H1 (cell line): ENCODE data around the gene CENPP. TPM values are rescaled to one million over a fixed set of nuclear protein-coding genes. Genes with fewer than 3 reads are reported as not detected.

Experiments used
- ATF2 ChIP-seq: IDR thresholded peaks from 2 replicates; pipeline ENCODE4 v1.6.1; 2012; ENCODE audit warnings: low read length, inconsistent platforms
- E2F6 ChIP-seq: IDR thresholded peaks from 2 replicates; pipeline ENCODE4 v1.6.1; 2012; ENCODE audit warnings: inconsistent platforms
- EGR1 ChIP-seq: IDR thresholded peaks from 2 replicates; pipeline ENCODE4 v1.6.1; 2011; ENCODE audit warnings: low read depth, low read length, borderline replicate concordance
- HDAC2 ChIP-seq, 2 experiments: fragments of 300-600 bp in 1 of 2; sonication (generic) in 1 of 2; IDR thresholded peaks; 2 replicates each; pipeline ENCODE4 v1.6.1; 2011 to 2012; ENCODE audit warnings: low read depth in 2 of 2, low read length in 2 of 2, mild to moderate bottlenecking in 2 of 2, moderate library complexity in 2 of 2, borderline replicate concordance in 1 of 2, inconsistent platforms in 1 of 2
- KDM1A ChIP-seq: fragments of 200-600, 300-600 bp; sonication (generic); IDR thresholded peaks from 2 replicates; pipeline ENCODE4 v1.7.1; 2016; ENCODE audit warnings: mild to moderate bottlenecking, low read length, borderline replicate concordance
- polyA plus RNA-seq, 7 experiments: library from polyadenylated mRNA; depleted of rRNA in 3 of 7; stranded (reverse) in 5 of 7; unstranded in 2 of 7; fragments of >200 nt in 5 of 7; fragments of 200-250 nt in 2 of 7; gene quantifications; 1 replicate in 5 of 7; 2 replicates in 1 of 7; 4 replicates in 1 of 7; pipeline versions ENCODE4 v1.2.1 to v1.2.3, GENCODE V29; 2011 to 2013; ENCODE audit warnings: missing spikeins in 2 of 7, mixed read lengths in 2 of 7
- total RNA-seq: library from RNA; stranded (reverse); fragmentation: NEBNext Ultra II Directional; extraction: Animal tissue kit (Norgen Biotek cat#: 25700); gene quantifications from 2 replicates; pipeline ENCODE4 v1.2.1, GENCODE V29; 2021

The CENPP gene
- total and polyA plus RNA-seq, 2 of the 8 experiments (the other 6 are each of a cell fraction or from before 2014, with no cell fraction given): 2.7 to 10.8 TPM

DNA sequence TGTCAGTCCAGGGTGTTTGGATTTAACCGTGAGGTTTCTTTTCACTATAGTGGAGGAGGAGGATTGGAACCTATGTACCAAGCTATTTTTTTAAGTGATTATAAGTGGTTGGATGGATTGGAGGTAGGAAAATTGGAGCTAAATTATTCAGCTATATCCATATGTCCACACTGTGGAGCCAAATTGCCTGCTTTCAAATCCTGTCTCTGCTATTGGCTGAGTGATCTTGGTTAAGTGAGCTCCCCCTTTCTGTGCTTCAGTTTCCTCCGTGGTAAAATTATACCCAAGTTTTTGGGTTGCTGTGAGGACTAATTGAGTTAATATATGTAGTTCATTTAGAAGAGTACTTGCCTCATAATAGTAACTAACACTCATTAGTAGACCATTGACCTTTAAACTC lies 2.5 kb downstream of the CENPP start (continued):
- no peak for TF ChIP-seq E2F6
- no peak for TF ChIP-seq ATF2
- TF ChIP-seq EGR1: no peak
- TF ChIP-seq KDM1A: no peak
- no peak for TF ChIP-seq HDAC2 (IDR thresholded peaks at IDR 0.05; ENCODE audit: borderline replicate concordance in 1 of 2, low read depth in 2 of 2, low read length in 2 of 2)
